Sigmoid colon (tissue), 7 donors: ENCODE data around the gene TIA1. TPM values are rescaled to one million over a fixed set of nuclear protein-coding genes. Genes with fewer than 3 reads are reported as not detected.

Experiments
- DNase-seq: peaks from one replicate; pipeline ENCODE4 v3.0.0-alpha.2; 2019
- H3K27ac ChIP-seq, 4 donors: fragments of 200-600 bp; sonication (generic); one replicate each; pipeline ENCODE4 v1.5.1; 2016 to 2019; ENCODE audit warnings: mild to moderate bottlenecking in 1 of 4
- H3K27me3 ChIP-seq, 3 donors: fragments of 200-600 bp; sonication (generic); one replicate each; pipeline ENCODE4 v1.5.1; 2019; ENCODE audit warnings: mild to moderate bottlenecking in 1 of 3
- H3K36me3 ChIP-seq, 4 donors: fragments of 200-600 bp; sonication (generic); one replicate each; pipeline ENCODE4 v1.5.1; 2016 to 2019
- H3K4me1 ChIP-seq, 4 donors: fragments of 200-600 bp; sonication (generic); one replicate each; pipeline ENCODE4 v1.5.1; 2017 to 2019
- H3K4me3 ChIP-seq, 4 donors: fragments of 200-600 bp; sonication (generic); one replicate each; pipeline ENCODE4 v1.5.1; 2017 to 2019; ENCODE audit warnings: mild to moderate bottlenecking in 2 of 4, moderate library complexity in 1 of 4
- H3K9me3 ChIP-seq, 4 donors: fragments of 200-600 bp in 3 of 4; sonication (generic) in 3 of 4; one replicate each; pipeline versions ENCODE4 v1.5.1 to v1.6.1; 2013 to 2019
- EP300 ChIP-seq, 4 donors: sonication (generic); formaldehyde crosslinking; IDR thresholded peaks; one replicate each; pipeline ENCODE4 v1.6.1; 2017; ENCODE audit warnings: antibody characterized with exemption in 4 of 4
- POLR2A ChIP-seq, 2 donors: fragments of 450-650 bp; IDR thresholded peaks; one replicate each; pipeline ENCODE4 v1.6.1; 2016; ENCODE audit warnings: antibody characterized with exemption in 2 of 2, mild to moderate bottlenecking in 2 of 2, moderate library complexity in 2 of 2
- POLR2AphosphoS5 ChIP-seq, 4 donors: sonication (generic); formaldehyde crosslinking; IDR thresholded peaks; one replicate each; pipeline ENCODE4 v1.6.1; 2017; ENCODE audit warnings: antibody characterized with exemption in 4 of 4
- WGBS, 2 donors: extraction: QIAGEN DNeasy Blood & Tissue Kit; methylation state at CpG; one replicate each; pipeline ENCODE4 v1.1.7; 2013; 5-methylcytosine and 5-hydroxymethylcytosine counted together
- intact Hi-C: fragments of 100-400 bp; cut with DNase I; formaldehyde crosslinking; loops from one replicate; pipeline ENCODE4 v1.15.1; 2023
- polyA plus RNA-seq, 3 donors: library from polyadenylated mRNA; stranded (reverse); fragments of 200-250 nt; gene quantifications; one replicate each; pipeline ENCODE4 v1.2.3, GENCODE V29; 2013
- total RNA-seq, 4 donors: library from RNA; depleted of rRNA; stranded (reverse); fragments of >200 nt; gene quantifications; one replicate each; pipeline ENCODE4 v1.1.0, GENCODE V29; 2016
- TF ChIP-seq, protein P1 (sequence below), 4 experiments: fragments of 450-650 bp in 3 of 4; fragments of 200-600 bp in 1 of 4; IDR thresholded peaks; one replicate each; pipeline ENCODE4 v1.5.1; 2016 to 2019; ENCODE audit warnings: antibody characterized with exemption in 4 of 4, mild to moderate bottlenecking in 3 of 4, moderate library complexity in 2 of 4
- donor health status: healthy with polysubstance abuse.
- donor health status: Bipolar disorder and iron deficiency.
- donor health status: healthy.

TIA1 gene
- total and polyA plus RNA-seq, 7 donors = 9.7 to 132 (median 94.8) TPM

DNA sequence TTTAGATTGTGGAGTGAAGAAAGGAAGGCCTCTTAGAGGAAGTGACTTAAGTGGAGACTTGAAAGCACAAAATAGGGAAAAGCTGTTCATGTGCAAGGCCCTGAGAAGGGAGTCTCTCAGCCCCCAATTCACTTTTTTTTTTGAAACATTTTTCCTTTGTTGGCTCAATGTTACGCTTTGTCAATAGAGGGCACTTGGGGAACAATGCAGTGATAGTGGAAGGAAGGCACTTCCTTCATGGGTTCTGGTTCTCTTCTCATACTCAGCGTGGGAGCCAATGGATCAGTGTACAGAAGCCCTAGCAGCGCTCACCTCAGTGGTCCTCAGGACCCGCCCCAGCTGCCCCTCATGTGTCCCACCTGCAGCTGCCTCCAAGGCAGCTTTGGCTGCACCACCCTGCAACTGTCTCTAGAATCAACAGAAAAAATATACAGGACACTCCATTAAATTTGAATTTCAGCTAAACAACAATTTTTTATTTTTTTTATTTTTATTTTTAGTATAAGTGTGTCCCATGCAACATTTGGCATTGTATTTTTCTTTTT is 49.0 kb downstream of the TIA1 start:
- H3K36me3 ChIP-seq = no peaks in the 10 kb centered on the region
- no peak overlapping the region for H3K27ac ChIP-seq
- intact Hi-C loops = no loop called here
- no peaks in the 10 kb centered on the region for H3K27me3 ChIP-seq
- 82 to 83% methylated on average over 4 of the region's 4 CpGs for WGBS, 2 donors
- no peak for DNase-seq
- TF ChIP-seq, protein P1, sequence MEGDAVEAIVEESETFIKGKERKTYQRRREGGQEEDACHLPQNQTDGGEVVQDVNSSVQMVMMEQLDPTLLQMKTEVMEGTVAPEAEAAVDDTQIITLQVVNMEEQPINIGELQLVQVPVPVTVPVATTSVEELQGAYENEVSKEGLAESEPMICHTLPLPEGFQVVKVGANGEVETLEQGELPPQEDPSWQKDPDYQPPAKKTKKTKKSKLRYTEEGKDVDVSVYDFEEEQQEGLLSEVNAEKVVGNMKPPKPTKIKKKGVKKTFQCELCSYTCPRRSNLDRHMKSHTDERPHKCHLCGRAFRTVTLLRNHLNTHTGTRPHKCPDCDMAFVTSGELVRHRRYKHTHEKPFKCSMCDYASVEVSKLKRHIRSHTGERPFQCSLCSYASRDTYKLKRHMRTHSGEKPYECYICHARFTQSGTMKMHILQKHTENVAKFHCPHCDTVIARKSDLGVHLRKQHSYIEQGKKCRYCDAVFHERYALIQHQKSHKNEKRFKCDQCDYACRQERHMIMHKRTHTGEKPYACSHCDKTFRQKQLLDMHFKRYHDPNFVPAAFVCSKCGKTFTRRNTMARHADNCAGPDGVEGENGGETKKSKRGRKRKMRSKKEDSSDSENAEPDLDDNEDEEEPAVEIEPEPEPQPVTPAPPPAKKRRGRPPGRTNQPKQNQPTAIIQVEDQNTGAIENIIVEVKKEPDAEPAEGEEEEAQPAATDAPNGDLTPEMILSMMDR (IDR thresholded peaks at IDR 0.05) = no peak
- TF ChIP-seq POLR2A (IDR thresholded peaks at IDR 0.05) (no peak), POLR2AphosphoS5 (IDR thresholded peaks at IDR 0.05) (no peak), EP300 (IDR thresholded peaks at IDR 0.05) (no peak)
- H3K4me1 ChIP-seq = no peaks in the 10 kb centered on the region
- no peak overlapping the region for H3K4me3 ChIP-seq
- H3K9me3 ChIP-seq = no peaks in the 10 kb centered on the region

DNA sequence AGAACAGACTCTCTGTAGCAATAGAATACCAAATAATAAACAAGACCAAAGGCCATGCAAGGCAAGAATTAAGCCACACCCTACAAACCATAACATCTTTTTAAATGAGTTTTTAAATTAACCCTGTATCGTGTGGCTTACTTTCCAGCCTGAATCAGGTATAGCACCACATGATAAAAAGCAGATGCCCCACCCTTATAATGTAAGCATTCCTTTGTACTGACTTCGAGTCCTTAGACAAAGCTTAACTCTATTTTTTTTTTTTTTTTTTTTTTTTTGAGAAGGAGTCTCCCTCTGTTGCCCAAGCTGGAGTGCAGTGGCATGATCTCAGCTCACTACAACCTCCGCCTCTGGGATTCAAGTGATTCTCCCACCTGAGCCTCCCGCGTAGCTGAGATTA is 55.9 kb downstream of the TIA1 start:
- intact Hi-C loops = loop anchor here (5.0 kb wide), 2 partner anchors 100 to 105 kb away; partner anchors contain the start of genes PCBP1 and SNRPG
- WGBS, 2 donors = 64 to 84% methylated on average over 5 of the region's 5 CpGs

DNA sequence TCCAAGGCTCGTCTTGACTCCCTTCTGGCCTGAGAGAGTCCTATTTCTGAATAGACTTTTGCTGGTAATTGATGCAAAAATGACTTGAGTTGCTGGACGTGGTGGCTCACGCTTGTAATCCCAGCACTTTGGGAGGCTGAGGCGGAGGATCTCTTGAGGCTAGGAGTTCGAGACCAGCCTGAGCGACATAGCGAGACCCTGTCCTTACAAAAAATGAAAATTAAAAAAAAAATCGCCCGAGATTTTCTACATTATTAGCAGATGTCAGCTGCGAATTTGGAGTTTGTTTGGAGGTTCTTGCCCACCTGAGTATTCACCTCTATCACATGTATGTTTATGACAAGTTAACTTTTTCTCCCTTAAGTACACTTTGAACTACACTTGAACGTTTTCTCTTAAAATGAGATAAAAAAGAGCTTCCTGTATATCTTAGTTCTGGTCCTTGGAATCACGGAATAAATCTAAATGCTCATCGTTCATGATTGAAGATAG is 57.1 kb downstream of the TIA1 start:
- Histone ChIP-seq H3K27ac (peak overlapping the region; percentile 95 to 98 (median 96)), H3K4me1 (peaks cover 0 to 11% (median 5%) of the 10 kb centered on the region in 4 donors), H3K4me3 (peak overlapping the region; percentile 77 to 91 (median 81)), H3K27me3 (no peaks in the 10 kb centered on the region), H3K36me3 (no peaks in the 10 kb centered on the region), H3K9me3 (no peaks in the 10 kb centered on the region)
- no peak for TF ChIP-seq POLR2AphosphoS5 (IDR thresholded peaks at IDR 0.05)
- TF ChIP-seq POLR2A (IDR thresholded peaks at IDR 0.05) = no peak
- TF ChIP-seq, protein P1 (IDR thresholded peaks at IDR 0.05) = no peak
- TF ChIP-seq EP300 (IDR thresholded peaks at IDR 0.05) = no peak
- intact Hi-C loops = loop anchor here (2.0 to 5.0 kb wide), 4 partner anchors 48 to 104 kb away; partner anchors contain the start of genes PCBP1, SNRPG and TIA1
- WGBS, 2 donors = 68 to 71% methylated on average over 13 of the region's 13 CpGs
- DNase-seq = no peak

More for the DNA sequence above, 55.9 kb downstream of the TIA1 start:
- no peak overlapping the region for H3K4me3 ChIP-seq
- no peak overlapping the region for H3K27ac ChIP-seq
- no peaks in the 10 kb centered on the region for H3K36me3 ChIP-seq
- H3K9me3 ChIP-seq = no peaks in the 10 kb centered on the region
- no peaks in the 10 kb centered on the region for H3K27me3 ChIP-seq
- H3K4me1 ChIP-seq = peaks cover 0 to 11% (median 5%) of the 10 kb centered on the region in 4 donors
- no peak for DNase-seq
- TF ChIP-seq EP300 (IDR thresholded peaks at IDR 0.05) = no peak
- no peak for TF ChIP-seq POLR2A (IDR thresholded peaks at IDR 0.05)
- TF ChIP-seq, protein P1 (IDR thresholded peaks at IDR 0.05) = no peak
- TF ChIP-seq POLR2AphosphoS5 (IDR thresholded peaks at IDR 0.05) = no peak

DNA sequence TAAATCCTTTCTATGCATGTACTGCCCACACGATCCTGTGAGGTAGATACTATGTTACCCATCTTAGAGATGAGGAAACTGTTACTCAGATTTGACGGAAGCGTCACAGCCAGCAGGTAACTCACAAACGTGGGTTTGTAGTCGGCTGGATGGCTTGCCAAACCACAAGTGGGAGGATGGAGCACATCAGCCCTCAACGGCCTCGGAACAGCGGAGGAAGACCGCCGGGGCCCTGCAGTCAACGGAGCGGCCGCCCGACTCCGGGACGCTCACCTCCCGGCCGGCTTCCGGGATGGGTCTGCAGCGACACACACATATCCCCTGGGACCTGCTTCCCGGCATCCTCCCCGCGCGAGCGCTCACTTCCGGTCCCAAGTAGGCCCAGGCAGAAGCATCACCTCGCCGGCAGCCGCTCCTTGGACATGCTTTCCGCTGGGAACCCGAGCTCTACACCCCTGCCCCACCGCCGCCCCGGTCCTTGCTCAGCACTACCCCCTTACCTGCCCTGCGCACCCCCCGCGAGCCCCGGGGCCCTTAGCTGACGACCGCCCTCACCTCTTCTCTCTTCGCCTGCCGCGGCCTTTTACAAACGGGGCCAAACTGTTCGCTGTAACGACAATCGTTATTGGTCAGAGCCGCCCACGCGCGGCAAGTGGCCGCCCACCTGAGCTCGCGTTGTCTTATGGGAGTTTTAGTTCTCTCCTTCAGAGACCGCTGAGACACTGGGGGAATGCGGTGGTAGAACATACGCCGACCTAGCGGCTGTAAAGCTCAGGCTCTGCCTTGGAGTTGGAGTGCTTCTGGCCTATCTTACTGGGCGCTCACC is 57.8 kb downstream of the TIA1 start, which contains the start of gene C2orf42:
Gene C2orf42, minus strand, starts transcription at position 602 of the 826 bp plus-strand sequence. CDS start 9,034 bp downstream, outside the sequence.
- no peaks in the 10 kb centered on the region for H3K27me3 ChIP-seq
- DNase-seq = peak; percentile 98
- intact Hi-C loops = loop anchor here (1.0 to 5.0 kb wide), 5 partner anchors 48 to 275 kb away; partner anchors contain the start of genes MXD1, PCBP1, SNRPG and TIA1
- H3K36me3 ChIP-seq = no peaks in the 10 kb centered on the region
- 0% methylated on average over 60 of the region's 60 CpGs for WGBS, 2 donors
- no peaks in the 10 kb centered on the region for H3K9me3 ChIP-seq
- H3K27ac ChIP-seq = peak within 1 kb of the TSS; percentile 95 to 98 (median 96)
- peak in 1 of 4 donors; percentile 18 for TF ChIP-seq EP300 (IDR thresholded peaks at IDR 0.05)
- TF ChIP-seq, protein P1 (IDR thresholded peaks at IDR 0.05) = no peak
- peak; percentile 98 to 100 (median 98) for TF ChIP-seq POLR2AphosphoS5 (IDR thresholded peaks at IDR 0.05)
- peak; percentile 98 to 99 for TF ChIP-seq POLR2A (IDR thresholded peaks at IDR 0.05)
- peaks cover 0 to 11% (median 5%) of the 10 kb centered on the region in 4 donors for H3K4me1 ChIP-seq
- H3K4me3 ChIP-seq = peak within 1 kb of the TSS; percentile 77 to 91 (median 81)
